DMS79 (cell line): Measurements from ENCODE around the gene SEC63.
A peak's percentile ranks its signal among the peaks of the same experiment; 100 is the strongest.
"Not testable (repeated sequence)": the region's sequence is repeated elsewhere in the genome, so short reads cannot be mapped to it uniquely, and the experiment has no call there.

Experiments used
- DNase-seq: peaks from one replicate; lab custom pipeline; 2025; lab: John Stamatoyannopoulos, UW

The SEC63 gene

DNA sequence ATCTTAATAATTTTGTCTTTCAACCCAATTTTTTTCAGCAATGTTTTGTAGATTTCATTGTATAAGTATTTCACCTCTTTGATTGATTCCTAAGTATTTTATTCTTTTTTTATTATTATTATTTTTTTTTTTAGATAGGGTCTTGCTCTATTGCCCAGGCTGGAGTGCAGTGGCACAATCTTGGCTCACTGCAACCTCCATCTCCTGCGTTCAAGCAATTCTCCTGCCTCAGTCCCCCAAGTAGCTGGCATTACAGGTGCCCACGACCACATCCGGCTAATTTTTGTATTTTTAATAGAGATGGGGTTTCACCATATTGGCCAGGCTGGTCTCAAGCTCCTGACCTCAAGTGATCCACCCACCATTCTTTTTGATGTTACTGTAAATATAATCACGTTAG is 97.0 kb downstream of the SEC63 start:
- DNase-seq = not testable (repeated sequence)

- DNase-seq = not testable (repeated sequence)
Observed at GRCh38 chr6:107860144-107860543, 97.9 kb downstream of the SEC63 start.

DNA sequence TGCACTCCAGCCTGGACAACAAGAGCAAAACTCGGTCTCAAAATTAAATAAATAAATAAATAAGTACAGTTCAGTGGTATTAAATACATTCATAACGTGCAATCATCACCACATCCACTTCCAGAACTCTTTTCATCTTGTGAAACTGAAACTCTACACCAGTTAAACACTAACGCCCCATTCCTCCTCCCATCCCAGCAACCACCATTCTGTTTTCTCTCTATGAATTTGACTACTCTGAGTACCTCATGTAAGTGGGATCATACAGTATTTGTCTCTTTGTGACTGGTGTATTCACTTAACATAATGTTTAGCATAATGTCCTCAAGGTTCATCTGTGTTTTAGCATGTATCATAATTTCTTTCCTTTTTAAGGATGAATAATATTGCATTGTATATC is 104.8 kb downstream of the SEC63 start:
- DNase-seq = no peak

GRCh38 chr6:107849325-107849724 is 108.7 kb downstream of the SEC63 start:
- no peak for DNase-seq

DNA sequence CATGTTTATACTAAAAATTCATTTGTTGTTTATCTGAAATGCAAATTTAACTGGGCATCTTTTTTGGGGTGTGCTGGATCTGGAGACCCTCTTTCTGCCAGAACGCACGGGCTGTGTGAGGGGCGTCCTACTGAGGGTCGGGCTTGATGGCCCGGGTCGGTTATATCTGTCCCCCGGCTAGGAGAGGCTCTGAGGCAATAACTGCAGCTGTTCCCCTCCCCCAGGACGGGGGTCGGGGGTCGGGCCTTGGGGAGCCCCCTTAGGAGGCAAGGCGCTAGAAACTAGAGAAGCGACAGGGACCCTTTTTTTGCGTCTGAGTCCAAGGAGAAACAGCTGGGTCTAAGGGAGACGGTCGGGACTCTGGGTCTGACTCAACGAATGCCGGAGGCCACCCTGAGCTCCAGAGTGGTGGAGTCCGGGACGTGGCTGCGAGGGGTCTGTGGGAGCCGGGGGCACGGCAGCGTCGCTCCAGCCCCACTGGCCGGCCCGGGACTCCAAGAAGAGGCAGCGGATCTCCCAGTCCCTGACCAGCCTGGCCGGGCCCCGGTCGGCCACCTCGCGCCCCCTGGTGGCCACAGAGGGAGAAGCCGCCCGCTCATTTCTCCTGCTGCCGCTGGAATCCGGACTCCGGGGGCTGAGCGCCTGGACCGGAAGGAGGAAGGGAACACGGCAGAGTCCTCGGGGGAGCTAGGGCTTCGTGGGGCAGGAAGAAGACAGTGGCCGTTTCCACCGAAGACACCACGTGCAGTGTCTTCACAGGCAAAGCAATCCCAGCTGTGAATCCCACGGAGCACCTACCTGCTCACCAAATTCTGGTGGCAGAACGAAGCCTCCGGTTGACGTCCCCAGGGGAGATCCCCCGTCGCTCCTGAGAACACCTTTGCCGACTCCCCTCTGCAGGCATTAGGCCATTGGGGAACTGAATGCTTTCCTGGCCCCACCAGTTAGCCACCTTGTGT is 109.9 kb downstream of the SEC63 start:
- peak; percentile 65 for DNase-seq

DNA sequence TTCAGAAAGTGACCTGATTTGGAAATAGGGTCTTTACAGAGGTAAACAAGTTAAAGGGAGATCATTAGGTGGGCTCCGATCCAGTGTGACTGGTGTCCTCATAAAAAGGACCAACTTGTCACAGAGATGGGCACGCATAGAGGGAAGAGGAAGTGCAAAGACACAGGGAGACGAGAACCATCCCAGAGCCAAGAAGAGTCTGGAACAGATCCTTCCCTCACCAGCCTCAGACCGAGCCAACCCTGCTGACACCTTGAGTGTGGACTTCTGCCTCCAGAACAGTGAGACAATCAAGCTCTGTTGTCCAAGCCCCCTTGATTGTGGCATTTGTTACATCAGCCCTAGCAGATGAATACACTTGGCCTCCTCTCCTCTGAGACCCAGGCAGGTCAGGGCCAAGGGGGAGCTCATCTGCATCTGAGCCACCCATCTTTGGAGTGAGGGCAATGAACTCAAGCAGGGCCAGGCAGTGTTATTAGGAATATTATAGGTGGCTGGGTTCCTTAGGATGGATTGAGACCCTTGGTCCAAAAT is 111.7 kb downstream of the SEC63 start:
- DNase-seq = no peak

DNA sequence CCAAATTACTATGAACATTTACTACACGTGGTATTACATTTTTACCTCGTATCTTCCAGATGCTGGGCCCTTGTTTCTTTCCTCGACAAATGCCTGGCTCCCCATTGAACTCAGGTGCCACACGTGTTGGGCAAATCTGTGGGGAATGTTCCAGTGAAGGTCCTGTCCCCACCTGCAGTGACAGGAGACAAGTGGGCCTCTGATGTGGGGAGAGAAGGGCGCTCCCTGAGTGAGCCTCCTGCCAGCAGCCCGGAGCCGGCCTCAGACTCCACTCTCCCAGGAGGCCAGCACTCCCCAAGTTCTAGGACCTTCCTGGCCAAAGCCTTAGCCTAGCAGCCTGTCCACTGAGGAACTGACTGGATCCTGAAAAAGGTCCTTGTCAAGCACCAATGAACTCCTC is 112.2 kb downstream of the SEC63 start:
- no peak for DNase-seq

DNA sequence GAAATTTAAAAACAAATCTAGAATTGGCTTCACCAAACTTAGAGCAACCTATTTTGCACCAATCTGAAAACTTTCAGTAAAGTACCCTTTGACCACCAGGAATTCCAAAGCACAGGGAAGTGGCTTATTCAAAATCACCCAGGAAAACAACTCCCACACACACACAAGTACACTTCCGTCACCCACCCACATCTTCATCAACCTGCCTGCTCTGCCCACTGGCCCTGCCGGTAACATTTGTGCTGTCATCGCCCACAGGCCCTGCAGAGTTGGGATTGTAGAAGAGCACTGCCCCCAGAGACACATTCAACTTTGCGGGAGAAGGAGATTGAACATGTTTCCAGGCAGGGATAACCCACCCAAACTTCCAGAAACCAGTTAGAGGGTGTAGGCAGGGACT is 114.6 kb downstream of the SEC63 start:
- no peak for DNase-seq

DNA sequence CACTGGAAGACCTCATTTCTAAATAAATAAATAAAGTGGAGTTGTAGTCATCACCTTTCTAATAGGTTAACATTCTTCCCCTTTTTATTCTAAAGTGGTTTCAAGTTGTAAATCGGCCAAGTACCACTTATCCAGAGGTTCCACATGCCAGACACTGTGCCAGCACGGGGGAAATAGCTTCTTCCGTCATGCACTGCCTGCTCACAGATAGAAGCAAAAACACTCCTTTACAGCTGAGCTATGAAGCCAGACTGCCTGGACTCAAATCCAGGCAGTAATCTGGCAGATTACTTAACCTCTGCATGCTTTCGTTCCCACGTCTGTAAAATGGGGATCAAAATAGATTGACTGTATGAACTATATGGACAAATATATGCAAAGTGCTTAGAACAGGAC is 116.7 kb downstream of the SEC63 start:
- DNase-seq = peak; percentile 93

- DNase-seq = no peak
Observed at GRCh38 chr6:107840636-107841274, 117.3 kb downstream of the SEC63 start.

DNA sequence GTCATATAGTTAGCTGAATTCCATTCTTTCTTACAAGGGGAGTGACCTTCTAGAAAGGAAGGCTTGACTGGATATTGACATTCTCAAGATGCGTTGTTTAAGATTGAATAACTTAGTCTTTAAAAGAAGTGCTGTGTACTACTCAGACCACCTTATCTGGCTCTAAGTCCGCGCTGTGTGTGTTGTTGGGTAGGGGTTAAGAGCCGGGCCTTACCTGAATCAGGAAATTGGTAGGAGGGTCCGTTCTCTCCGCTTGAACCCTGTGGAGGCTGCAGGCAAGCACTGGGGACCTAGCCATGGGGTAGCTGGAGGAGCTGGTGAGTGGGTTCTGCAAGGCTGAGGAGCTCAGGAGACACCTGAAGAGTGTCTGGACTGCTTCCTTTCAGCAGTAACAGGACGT is 124.9 kb downstream of the SEC63 start:
- DNase-seq = no peak

DNA sequence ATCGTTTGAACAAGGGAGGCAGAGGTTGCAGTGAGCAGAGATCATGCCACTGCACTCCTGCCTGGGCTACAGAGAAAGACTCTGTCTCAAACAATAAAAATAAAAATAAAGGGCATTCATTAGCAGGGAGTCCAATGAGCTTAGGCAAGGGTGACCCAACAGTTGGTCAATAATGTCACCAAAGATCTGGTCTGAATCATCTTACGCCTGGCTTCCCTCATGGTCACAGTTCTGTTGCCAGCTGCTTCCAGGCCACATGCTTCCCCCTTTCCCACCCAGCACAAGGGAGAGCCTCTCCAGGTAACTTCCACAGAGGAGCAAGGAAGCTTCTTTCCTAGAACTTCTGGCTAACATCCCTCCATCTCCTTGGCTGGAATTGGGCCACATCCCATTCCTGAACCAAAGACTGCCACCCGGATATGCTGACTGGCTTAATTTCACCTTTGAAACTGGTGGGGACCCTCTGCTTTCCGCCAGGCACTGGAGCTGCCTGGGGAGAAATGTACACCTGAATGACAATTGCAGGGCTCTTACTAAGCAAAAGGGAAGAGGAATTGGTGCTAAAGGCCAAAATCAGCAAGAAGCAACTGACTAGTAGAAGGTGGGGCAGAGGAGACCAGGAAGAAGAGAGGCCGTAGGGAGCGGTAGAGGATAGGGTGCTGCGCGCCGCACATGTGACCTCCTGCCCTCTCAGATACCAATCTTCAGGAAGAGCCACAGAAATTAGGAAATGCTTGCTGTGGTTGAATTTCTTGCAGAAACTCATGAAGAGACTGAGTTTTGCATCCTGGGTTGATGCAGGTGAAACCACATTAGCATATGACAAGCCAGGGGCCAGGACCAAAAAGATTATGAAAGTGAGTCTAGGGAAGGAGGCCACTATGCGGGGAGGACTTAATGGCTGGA is 125.6 kb downstream of the SEC63 start:
- no peak for DNase-seq

DNA sequence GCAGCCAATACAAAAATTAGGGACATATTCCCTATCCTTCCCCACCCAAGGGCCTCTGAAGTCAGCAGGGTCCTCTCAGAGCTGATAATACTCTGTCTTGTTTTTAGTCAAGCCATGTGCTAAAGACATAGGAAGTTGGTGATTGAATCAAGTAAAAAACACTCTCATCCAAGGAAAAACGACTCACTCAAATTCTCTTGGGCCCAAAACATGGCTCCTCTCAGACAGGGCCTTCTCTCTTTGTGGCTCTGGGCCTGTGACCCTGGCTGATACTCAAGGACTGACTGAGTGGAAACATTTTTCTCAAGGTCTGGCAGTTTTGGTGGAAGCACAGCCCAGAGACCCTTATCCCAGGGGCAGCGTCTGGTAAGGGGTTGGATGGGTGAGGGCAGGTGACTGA is 127.9 kb downstream of the SEC63 start:
- DNase-seq = no peak

DNA sequence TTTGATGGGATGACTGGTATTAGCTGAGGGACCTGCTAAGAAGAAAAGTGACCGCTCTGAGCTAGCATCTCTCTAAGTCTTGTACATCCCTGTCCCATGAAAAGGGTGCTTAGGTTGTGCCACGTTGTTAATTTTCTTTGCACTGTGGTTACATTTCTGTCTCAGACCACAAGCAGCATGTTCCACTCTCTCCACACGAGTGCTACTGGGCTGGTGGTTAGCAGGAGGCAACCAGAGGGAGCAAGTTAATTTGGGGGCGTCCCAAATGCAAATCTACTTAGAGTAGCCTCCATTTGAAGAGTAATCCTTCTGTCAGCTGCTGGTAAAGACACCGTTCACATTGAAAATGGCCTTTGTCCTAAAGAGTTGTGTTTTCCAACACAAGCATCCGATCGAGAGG is 130.5 kb downstream of the SEC63 start:
- no peak for DNase-seq

DNA sequence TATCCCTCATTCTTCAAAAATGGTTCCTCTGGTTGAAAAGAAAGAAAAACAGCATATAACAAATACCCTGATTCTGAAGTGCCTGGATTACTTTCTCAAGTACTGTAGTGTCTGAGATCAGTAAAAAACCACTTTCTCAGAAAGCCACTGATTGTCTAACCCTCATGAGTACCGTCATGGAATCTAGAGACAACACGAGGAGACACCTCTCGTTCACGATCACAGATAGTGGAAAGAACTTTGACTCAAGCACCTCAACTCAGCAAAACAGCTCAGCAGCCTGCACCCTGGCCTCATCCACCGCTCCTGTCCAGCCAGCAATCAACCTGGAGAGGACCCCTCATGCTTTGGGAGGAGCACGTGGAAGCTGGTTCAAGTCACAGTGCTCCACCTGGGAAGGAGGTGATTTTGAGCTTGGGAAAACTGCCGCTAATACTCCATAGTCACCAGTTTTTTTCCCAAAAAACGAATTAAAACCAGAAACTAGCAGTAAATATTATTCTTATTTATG is 134.9 kb downstream of the SEC63 start:
- DNase-seq = no peak

DNA sequence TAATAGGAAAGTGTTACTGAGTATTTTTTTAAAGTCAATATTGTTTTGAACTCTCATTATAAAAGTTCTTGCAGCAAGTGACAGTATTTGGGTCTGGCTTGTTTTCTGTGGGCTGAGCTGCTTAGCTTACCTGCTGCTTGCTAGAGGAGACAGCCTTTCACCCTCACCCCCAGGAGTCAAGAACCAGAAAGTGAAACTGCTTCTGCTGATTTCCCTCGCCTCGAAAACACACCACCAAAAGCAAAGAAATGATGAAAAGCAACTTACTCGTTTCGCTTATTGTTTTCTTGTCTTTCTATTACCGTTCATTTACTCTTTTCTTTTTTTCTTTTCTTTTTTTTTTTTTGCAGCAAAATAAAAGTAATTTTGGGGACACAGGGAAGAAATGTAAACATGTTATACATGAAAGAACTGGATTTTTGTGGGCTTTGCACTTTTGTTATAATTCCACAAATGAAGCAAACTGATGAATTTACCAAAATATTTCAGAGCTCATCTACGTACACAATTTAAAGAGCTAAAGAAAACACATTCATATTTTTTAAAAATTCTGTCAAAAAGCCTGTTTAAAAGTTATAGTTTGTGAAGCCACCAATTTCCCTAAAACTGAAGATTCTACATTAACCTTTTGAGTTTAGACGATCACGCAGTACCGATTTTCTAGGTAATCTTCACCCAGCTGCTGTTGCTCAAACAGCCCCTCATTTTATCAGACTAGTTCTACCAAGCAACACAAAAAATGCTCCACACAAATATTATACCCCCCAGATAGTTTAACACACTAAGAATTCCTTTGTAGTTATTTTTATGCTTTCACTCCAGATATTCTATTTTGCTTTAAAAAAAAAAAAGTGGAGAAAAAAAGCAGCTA is 135.6 kb downstream of the SEC63 start:
- DNase-seq = no peak

- DNase-seq = no peak
Observed at GRCh38 chr6:107821591-107821990, 136.4 kb downstream of the SEC63 start.

- peak; percentile 48 for DNase-seq
Observed at GRCh38 chr6:107820338-107821261, 137.4 kb downstream of the SEC63 start.

DNA sequence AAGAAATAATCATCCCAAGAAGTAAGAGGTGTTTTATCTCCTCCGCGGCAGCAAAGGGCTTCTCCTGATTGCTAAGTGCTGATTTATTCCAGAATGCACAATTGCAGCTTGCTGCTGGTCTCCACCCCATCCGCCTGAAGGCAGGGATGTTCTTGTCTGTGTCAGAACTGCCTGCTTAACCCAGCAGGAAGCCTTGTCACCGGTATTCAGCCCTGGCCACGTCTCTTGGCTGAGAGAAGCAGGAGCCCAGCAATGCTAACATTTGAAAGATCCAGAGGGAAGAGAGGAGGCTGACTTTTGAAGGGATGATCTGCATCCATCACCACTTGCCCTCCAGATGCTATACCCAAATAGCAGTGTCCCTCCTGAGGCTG is 138.1 kb downstream of the SEC63 start:
- no peak for DNase-seq

GRCh38 chr6:107819217-107819616 is 138.8 kb downstream of the SEC63 start:
- DNase-seq = no peak
